NT2/D1 (cell line): ENCODE measurements around the gene VAPB.

Experiments
- DNase-seq: peaks from one replicate; pipeline ENCODE4 v3.0.0-alpha.2; 2011; ENCODE audit warnings: low read depth, low spot score
- H3K27me3 ChIP-seq: 2 replicates; pipeline ENCODE4 v1.6.0; 2011; ENCODE audit warnings: mild to moderate bottlenecking; ENCODE audit not compliant: insufficient read length, insufficient read depth
- H3K36me3 ChIP-seq: 2 replicates; pipeline ENCODE4 v1.6.1; 2011; ENCODE audit warnings: mild to moderate bottlenecking, low read length, mixed read lengths; ENCODE audit not compliant: insufficient read depth, insufficient read length
- H3K4me1 ChIP-seq: 2 replicates; pipeline ENCODE4 v1.5.1; 2011; ENCODE audit not compliant: insufficient read depth, insufficient read length
- H3K4me3 ChIP-seq: 2 replicates; pipeline ENCODE4 v1.5.1; 2011; ENCODE audit warnings: low read depth; ENCODE audit not compliant: insufficient read length
- H3K9ac ChIP-seq: 2 replicates; pipeline ENCODE4 v1.6.0; 2011; ENCODE audit warnings: low read depth; ENCODE audit not compliant: insufficient read length
- H3K9me3 ChIP-seq: 2 replicates; pipeline ENCODE4 v1.5.1; 2011; ENCODE audit warnings: mild to moderate bottlenecking, low read length; ENCODE audit not compliant: insufficient read depth
- SUZ12 ChIP-seq: IDR thresholded peaks from 2 replicates; pipeline ENCODE4 v1.6.1; 2011; ENCODE audit not compliant: insufficient read length, insufficient read depth; ENCODE audit errors: extremely low read depth
- YY1 ChIP-seq: IDR thresholded peaks from 2 replicates; pipeline ENCODE4 v1.6.1; 2011; ENCODE audit not compliant: insufficient read length, insufficient read depth
- ZNF274 ChIP-seq: IDR thresholded peaks from 2 replicates; pipeline ENCODE4 v1.6.1; 2011; ENCODE audit warnings: mild to moderate bottlenecking, low read depth, low read length

VAPB gene

DNA sequence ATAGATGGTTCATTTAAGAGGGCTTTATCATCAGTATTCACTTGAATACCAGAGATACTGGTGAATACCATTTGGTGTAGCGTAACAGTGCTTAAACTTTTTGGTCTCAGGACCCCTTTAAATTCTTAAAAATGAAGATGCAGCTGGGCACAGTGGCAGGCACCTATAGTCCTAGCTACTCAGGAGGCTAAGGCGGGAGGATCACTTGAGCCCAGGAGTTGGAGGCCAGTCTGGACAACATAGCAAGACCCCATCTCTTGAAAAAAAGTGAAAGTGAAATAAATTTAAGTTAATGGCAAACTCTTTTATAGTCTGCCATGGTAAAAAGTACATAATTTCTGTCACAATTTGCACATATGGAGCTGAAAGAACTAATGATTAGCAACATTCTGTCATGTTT is 39.3 kb downstream of the VAPB start:
- H3K36me3 ChIP-seq: peaks cover 37% of the 10 kb centered on the region

DNA sequence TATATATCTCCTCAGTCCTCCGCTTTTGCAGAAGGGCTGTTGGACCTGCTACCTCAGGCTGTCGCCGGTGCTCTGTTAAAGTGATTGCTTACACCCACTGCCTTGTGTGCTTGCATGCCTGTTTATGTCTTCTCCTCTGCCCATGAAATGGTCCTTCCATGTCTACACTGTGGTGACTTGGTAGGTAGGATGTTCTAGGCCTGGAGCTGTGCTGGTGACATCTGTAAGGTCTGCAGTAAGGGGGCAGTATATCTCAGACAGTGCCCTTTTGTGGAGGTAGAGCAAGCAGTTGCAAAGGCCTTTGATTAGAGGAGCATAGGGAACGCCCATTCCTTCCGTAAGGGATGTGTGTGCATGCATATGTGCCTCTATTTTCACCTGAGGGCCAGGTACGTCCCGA is 40.3 kb downstream of the VAPB start:
- Histone ChIP-seq H3K4me1 (no peaks in the 10 kb centered on the region), H3K9ac (no peak overlapping the region), H3K36me3 (peaks cover 30% of the 10 kb centered on the region), H3K4me3 (no peak overlapping the region), H3K27me3 (no peaks in the 10 kb centered on the region), H3K9me3 (peaks cover 20% of the 10 kb centered on the region)
- DNase-seq: no peak
- TF ChIP-seq SUZ12 (no peak), YY1 (no peak), ZNF274 (no peak)

More for the DNA sequence above, 39.3 kb downstream of the VAPB start:
- no peaks in the 10 kb centered on the region for H3K27me3 ChIP-seq
- H3K9me3 ChIP-seq: peaks cover 20% of the 10 kb centered on the region
- DNase-seq: no peak
- peaks cover 2% of the 10 kb centered on the region for H3K4me1 ChIP-seq
- H3K9ac ChIP-seq: no peak overlapping the region
- no peak overlapping the region for H3K4me3 ChIP-seq
- TF ChIP-seq SUZ12 (no peak), YY1 (no peak), ZNF274 (no peak)

DNA sequence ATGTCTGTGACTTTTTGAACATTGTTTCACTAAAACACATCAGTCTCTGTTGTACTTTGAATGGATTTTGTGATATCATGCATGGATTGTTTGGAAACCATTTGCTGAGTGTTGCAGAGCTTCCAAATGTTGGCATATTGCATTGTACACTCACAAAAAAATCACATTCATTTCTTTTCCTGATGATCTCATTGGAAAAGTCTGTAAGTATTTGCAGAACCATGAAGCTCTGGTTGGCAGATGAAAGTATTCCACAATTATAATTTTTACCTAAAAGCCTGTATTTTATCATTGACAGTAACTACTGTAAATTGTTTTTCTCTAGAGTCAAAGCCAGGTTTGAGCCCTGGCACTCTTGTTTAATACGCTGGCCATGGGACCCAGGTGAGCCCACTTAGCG is 42.1 kb downstream of the VAPB start:
- Histone ChIP-seq H3K9ac (no peak overlapping the region), H3K9me3 (peaks cover 18% of the 10 kb centered on the region), H3K4me1 (no peaks in the 10 kb centered on the region), H3K4me3 (no peak overlapping the region), H3K36me3 (peaks cover 22% of the 10 kb centered on the region), H3K27me3 (no peaks in the 10 kb centered on the region)
- TF ChIP-seq ZNF274: no peak
- no peak for DNase-seq

DNA sequence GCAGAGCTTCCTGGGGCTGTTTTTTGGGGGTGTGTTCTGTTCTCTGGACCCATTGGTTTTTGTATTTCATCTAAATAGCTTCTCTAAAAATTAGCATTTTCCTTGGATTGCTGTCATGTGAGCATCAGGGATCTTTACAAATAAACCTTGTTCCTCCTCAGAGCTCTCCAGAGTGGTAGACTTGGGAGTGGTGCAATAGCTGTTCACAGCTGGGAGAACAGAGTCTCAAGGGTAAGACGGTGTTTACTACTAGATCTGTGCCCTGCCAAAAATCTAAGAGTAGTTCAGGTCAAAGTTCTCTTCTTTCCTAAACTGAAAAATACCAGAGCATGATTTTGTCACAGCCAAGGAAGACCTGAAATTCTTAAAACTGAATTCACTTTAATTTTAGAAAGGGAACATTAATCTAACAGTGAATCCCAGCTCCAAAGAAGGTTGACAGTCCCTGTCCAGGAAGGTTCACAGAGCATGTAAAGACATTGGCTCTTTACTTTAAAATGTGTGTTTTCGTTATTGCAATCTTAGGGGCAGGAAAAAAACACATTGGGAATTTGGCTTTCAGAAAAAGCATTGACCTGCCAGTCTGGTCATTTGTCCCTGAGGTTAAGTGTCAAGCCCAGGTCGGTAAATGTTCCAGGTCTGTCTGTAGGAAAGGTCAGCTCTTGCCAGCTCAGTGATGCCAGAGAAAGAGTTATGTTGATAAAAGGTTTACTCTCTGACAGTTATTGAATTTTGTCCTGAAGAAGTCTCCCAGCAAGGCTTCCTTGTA is 43.3 kb downstream of the VAPB start:
- Histone ChIP-seq H3K4me1 (no peaks in the 10 kb centered on the region), H3K9me3 (peaks cover 5% of the 10 kb centered on the region), H3K9ac (no peak overlapping the region), H3K36me3 (peaks cover 14% of the 10 kb centered on the region), H3K4me3 (no peak overlapping the region), H3K27me3 (no peaks in the 10 kb centered on the region)
- DNase-seq: no peak
- TF ChIP-seq ZNF274: no peak

- TF ChIP-seq SUZ12 (no peak), ZNF274 (no peak)
- Histone ChIP-seq H3K27me3 (no peaks in the 10 kb centered on the region), H3K36me3 (peaks cover 17% of the 10 kb centered on the region), H3K9ac (no peak overlapping the region), H3K4me1 (no peaks in the 10 kb centered on the region), H3K4me3 (no peak overlapping the region), H3K9me3 (no peaks in the 10 kb centered on the region)
- no peak for DNase-seq
These were observed 44.1 kb downstream of the VAPB start for GRCh38 chr20:58433029-58433647.

DNA sequence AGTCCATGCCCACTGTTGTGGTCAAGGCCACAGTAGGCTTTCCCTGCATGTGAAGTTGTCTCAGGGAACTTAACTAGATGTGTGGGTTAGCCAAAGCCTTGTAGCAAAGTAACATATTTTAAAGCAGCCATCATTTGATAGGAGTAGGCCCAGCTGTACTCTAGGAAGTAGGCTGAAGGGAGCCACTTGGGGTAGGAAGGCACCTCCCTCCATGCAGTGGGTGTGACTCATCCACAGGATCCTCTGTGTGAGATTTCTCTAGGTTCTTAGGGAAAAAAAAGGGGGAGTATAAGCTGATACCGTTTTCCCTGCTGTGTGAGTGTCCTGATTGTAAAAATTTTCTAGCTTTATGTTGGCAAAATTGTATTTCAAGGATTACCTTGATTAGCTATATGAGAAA is 44.7 kb downstream of the VAPB start:
- no peak for TF ChIP-seq YY1
- no peak for TF ChIP-seq SUZ12
- no peak for TF ChIP-seq ZNF274
- Histone ChIP-seq H3K36me3 (peaks cover 22% of the 10 kb centered on the region), H3K27me3 (no peaks in the 10 kb centered on the region), H3K4me1 (no peaks in the 10 kb centered on the region), H3K4me3 (no peak overlapping the region), H3K9me3 (no peaks in the 10 kb centered on the region), H3K9ac (no peak overlapping the region)
- no peak for DNase-seq

GRCh38 chr20:58434326-58434725 is 45.3 kb downstream of the VAPB start:
- Histone ChIP-seq H3K36me3 (peaks cover 23% of the 10 kb centered on the region), H3K9ac (no peak overlapping the region), H3K9me3 (no peaks in the 10 kb centered on the region), H3K27me3 (no peaks in the 10 kb centered on the region), H3K4me3 (no peak overlapping the region), H3K4me1 (no peaks in the 10 kb centered on the region)
- TF ChIP-seq ZNF274: no peak
- no peak for TF ChIP-seq SUZ12
- no peak for TF ChIP-seq YY1
- DNase-seq: no peak
